Kidney (tissue), 14 donors: ENCODE data around the gene GRID1. TPM values are rescaled to one million over a fixed set of nuclear protein-coding genes. Genes with fewer than 3 reads are reported as not detected.

Experiments used
- DNase-seq, 5 donors: peaks; one replicate each; pipeline ENCODE4 v3.0.0-alpha.2; 2013 to 2020
- FAIRE-seq: peaks from 2 replicates; lab custom pipeline; 2012; peaks lifted over from hg19 to GRCh38; lab: Jason Lieb, UNC
- H3K27ac ChIP-seq, 2 donors: one replicate each; pipeline ENCODE4 v1.7.0; 2013; ENCODE audit warnings: low read depth in 2 of 2, low read length in 2 of 2, inconsistent platforms in 1 of 2
- H3K27me3 ChIP-seq: one replicate; pipeline ENCODE4 v1.7.1; 2013; ENCODE audit warnings: low read length, inconsistent platforms; ENCODE audit not compliant: control insufficient read depth, insufficient read depth
- H3K36me3 ChIP-seq, 3 donors: one replicate each; pipeline versions ENCODE4 v1.7.0 to v1.7.1; 2013; ENCODE audit warnings: low read length in 3 of 3, control low read depth in 1 of 3, inconsistent platforms in 1 of 3; ENCODE audit not compliant: insufficient read depth in 3 of 3, control insufficient read depth in 2 of 3
- H3K4me1 ChIP-seq, 3 donors: one replicate each; pipeline versions ENCODE4 v1.7.0 to v1.7.1; 2013; ENCODE audit warnings: low read length in 3 of 3, inconsistent platforms in 1 of 3, low read depth in 1 of 3; ENCODE audit not compliant: control insufficient read depth in 2 of 3, insufficient read depth in 2 of 3
- H3K4me3 ChIP-seq, 3 donors: one replicate each; pipeline versions ENCODE4 v1.7.0 to v1.8.1; 2013; ENCODE audit warnings: low read length in 3 of 3, control low read depth in 1 of 3, inconsistent platforms in 1 of 3
- H3K9ac ChIP-seq, 3 donors: one replicate each; pipeline versions ENCODE4 v1.7.0 to v1.7.1; 2013; ENCODE audit warnings: low read length in 3 of 3, control low read depth in 1 of 3, inconsistent platforms in 1 of 3
- H3K9me3 ChIP-seq, 3 donors: one replicate each; pipeline versions ENCODE4 v1.7.0 to v1.7.1; 2013; ENCODE audit warnings: low read length in 3 of 3, control low read depth in 1 of 3, inconsistent platforms in 1 of 3; ENCODE audit not compliant: control insufficient read depth in 2 of 3, insufficient read depth in 1 of 3
- intact Hi-C: fragments of 100-400 bp; cut with DNase I; formaldehyde crosslinking; loops from one replicate; pipeline ENCODE4 v1.11.1; 2022
- polyA plus RNA-seq: library from polyadenylated mRNA; stranded (reverse); fragments of 350-450 nt; fragmentation: Illumina TruSeq; extraction: RNeasy Lipid Tissue Mini Kit (QIAGEN cat#74804); gene quantifications from one replicate; pipeline ENCODE4 v1.2.3, GENCODE V29; 2014; ENCODE audit warnings: low read depth, low replicate concordance; ENCODE audit not compliant: insufficient read depth
- total RNA-seq: library from RNA; stranded (reverse); fragmentation: NEBNext Ultra II Directional; extraction: Animal tissue kit (Norgen Biotek cat#: 25700); gene quantifications from one replicate; pipeline ENCODE4 v1.2.1, GENCODE V29; 2021
- TF ChIP-seq, protein P1 (sequence below): IDR thresholded peaks from 3 replicates; pipeline ENCODE4 v1.5.1; 2012; ENCODE audit warnings: mild to moderate bottlenecking, moderate library complexity, borderline replicate concordance; ENCODE audit not compliant: insufficient read depth; ENCODE audit errors: extremely low read depth
- donor health status: control.
- donor health status: control.
- donor health status: control.
- donor health status: control.
- donor health status: control.
- donor health status: DM: yes; HTN: yes; CAD: no.
- donor health status: Normal renal cell carcinoma (clear cell type).

Gene GRID1
- total and polyA plus RNA-seq, 2 donors from 2014 or later = 0.37 to 1.4 TPM

DNA sequence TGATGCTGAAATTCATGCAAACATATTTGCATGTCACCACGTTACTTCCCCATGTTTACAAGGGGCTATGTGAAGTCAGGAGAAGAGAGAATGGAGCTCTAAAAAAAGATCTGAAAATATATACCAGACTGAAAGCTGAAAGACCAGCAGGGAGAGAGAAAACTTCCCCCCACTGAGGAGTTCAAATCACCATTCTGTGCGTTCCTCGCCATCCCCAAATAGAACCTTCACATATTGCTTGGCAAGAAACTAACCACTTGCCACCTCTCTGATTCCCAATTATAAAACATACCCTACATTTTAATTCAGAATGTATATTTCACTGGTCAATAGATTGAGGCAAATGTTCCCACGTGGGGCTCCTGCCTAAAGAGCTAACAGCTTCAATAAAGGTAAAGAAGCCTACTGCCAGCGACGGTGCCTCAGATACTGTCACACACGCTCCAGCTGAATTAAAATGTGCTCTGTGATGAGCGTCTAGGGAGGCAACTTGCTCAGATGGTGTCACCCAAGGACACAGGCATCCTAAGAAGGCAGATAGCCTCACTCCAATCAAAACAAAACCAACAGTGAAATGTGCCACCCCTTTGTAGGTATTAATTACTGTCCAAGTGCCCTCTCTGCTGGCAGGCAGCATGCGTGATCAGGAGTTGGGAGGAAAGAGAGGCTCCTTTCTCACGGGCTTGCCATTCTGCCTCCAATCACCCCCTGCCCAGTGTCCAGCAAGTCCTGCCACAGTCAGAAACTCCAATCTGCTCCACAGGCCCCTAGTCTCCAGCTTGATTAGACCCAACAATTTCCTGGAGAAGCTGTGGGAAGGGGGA, 298.2 kb downstream of the GRID1 start:
- H3K27me3 ChIP-seq = no peaks in the 10 kb centered on the region
- no peaks in the 10 kb centered on the region for H3K36me3 ChIP-seq
- no peak overlapping the region for H3K27ac ChIP-seq
- H3K9ac ChIP-seq = no peak overlapping the region
- no peak for FAIRE-seq
- intact Hi-C loops = no loop called here
- H3K9me3 ChIP-seq = no peaks in the 10 kb centered on the region
- no peaks in the 10 kb centered on the region for H3K4me1 ChIP-seq
- H3K4me3 ChIP-seq = no peak overlapping the region
- TF ChIP-seq, protein P1, sequence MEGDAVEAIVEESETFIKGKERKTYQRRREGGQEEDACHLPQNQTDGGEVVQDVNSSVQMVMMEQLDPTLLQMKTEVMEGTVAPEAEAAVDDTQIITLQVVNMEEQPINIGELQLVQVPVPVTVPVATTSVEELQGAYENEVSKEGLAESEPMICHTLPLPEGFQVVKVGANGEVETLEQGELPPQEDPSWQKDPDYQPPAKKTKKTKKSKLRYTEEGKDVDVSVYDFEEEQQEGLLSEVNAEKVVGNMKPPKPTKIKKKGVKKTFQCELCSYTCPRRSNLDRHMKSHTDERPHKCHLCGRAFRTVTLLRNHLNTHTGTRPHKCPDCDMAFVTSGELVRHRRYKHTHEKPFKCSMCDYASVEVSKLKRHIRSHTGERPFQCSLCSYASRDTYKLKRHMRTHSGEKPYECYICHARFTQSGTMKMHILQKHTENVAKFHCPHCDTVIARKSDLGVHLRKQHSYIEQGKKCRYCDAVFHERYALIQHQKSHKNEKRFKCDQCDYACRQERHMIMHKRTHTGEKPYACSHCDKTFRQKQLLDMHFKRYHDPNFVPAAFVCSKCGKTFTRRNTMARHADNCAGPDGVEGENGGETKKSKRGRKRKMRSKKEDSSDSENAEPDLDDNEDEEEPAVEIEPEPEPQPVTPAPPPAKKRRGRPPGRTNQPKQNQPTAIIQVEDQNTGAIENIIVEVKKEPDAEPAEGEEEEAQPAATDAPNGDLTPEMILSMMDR = no peak
- DNase-seq = peak in 2 of 5 donors; percentile 5 to 27

DNA sequence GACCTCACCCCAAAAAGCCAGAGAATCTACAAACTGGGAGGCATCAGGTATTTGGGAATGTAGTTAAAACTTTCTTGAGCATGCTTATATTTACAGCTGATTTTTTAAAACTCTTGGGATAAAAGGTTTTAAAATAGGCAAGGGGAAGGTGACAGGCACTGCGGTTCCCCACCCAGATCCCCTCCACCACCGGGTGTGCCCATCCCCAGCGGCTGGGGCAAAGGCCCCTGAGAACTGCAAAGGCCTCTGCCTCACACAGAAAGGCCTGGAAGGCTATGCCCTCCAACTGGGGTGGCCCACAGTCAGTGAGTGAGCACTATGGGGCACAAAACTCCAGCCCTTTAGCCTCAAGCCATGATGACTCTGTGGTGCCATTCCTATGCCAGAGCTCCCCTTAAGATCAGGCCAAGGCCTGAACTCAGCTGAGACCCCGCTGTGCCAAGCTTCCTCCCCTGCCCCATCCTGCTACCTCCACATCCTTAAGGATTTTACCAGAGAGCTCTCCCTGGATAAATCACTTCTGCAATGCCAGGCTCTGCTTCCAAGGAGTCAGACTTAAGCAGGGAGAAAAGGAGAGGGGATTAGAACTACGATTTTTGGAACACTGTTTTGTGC, 299.1 kb downstream of the GRID1 start:
- Histone ChIP-seq H3K36me3 (no peaks in the 10 kb centered on the region), H3K4me1 (no peaks in the 10 kb centered on the region), H3K9me3 (no peaks in the 10 kb centered on the region), H3K27ac (no peak overlapping the region), H3K9ac (no peak overlapping the region), H3K27me3 (no peaks in the 10 kb centered on the region), H3K4me3 (no peak overlapping the region)
- FAIRE-seq (no peak), DNase-seq (peak in 1 of 5 donors; percentile 3)
- intact Hi-C loops = no loop called here
- TF ChIP-seq, protein P1 = no peak

DNA sequence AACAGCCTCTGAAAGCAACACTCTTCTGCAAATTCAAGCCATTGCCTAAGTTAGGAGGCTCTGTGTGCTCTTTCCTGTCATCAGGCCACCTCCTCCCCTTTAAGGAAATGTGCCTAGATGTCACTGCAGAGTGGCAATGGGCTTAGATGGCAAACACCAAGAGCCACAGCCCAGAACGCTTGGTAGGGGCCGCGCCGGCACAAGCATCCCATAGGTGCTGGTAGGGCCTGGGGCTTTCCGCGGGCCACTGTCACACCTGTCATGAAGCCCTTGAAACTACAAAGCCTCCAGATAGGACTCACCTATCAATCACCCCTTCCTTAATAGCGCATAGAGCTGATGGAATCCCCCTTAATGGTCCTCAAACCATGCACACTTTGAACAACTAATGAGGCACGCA, 299.9 kb downstream of the GRID1 start:
- H3K9me3 ChIP-seq = no peaks in the 10 kb centered on the region
- intact Hi-C loops = no loop called here
- no peak overlapping the region for H3K9ac ChIP-seq
- H3K27me3 ChIP-seq = no peaks in the 10 kb centered on the region
- H3K4me3 ChIP-seq = no peak overlapping the region
- FAIRE-seq (no peak), DNase-seq (peak in 1 of 5 donors; percentile 9)
- TF ChIP-seq, protein P1 = no peak
- H3K27ac ChIP-seq = no peak overlapping the region
- no peaks in the 10 kb centered on the region for H3K36me3 ChIP-seq
- H3K4me1 ChIP-seq = no peaks in the 10 kb centered on the region
